ENCODE measurements around the gene TATDN3.
"Not testable (repeated sequence)": the region's sequence is repeated elsewhere in the genome, so short reads cannot be mapped to it uniquely, and the experiment has no call there.

Gene TATDN3

GRCh38 chr1:212791676-212792395, at the start of gene TATDN3, which contains the start of gene NSL1:
TATDN3 (plus strand) TSS chr1:212791894; CDS start chr1:212791922, 28 bp downstream.
NSL1 (minus strand) TSS chr1:212791777; CDS start chr1:212791763, 14 bp downstream.
- peak; percentile 64 for DNase-seq

- DNase-seq = no peak
Measured at GRCh38 chr1:212743901-212744475, 47.7 kb upstream of the TATDN3 start.

- DNase-seq = no peak
Measured at GRCh38 chr1:212745303-212745702, 46.4 kb upstream of the TATDN3 start.

- no peak for DNase-seq
Measured at GRCh38 chr1:212746546-212746945, 45.1 kb upstream of the TATDN3 start.

- no peak for DNase-seq
Measured at GRCh38 chr1:212749821-212750535, 41.7 kb upstream of the TATDN3 start.

- DNase-seq = no peak
Measured at GRCh38 chr1:212752252-212752933, 39.3 kb upstream of the TATDN3 start.

GRCh38 chr1:212752934-212753497, 38.7 kb upstream of the TATDN3 start:
- no peak for DNase-seq

- no peak for DNase-seq
Measured at GRCh38 chr1:212753749-212754148, 37.9 kb upstream of the TATDN3 start.

GRCh38 chr1:212754193-212754592, 37.5 kb upstream of the TATDN3 start:
- DNase-seq = no peak

- DNase-seq = no peak
Measured at GRCh38 chr1:212754680-212755079, 37.0 kb upstream of the TATDN3 start.

- no peak for DNase-seq
Measured at GRCh38 chr1:212759683-212760082, 32.0 kb upstream of the TATDN3 start.

- DNase-seq = no peak
Measured at GRCh38 chr1:212760126-212760823, 31.4 kb upstream of the TATDN3 start.

GRCh38 chr1:212762234-212762633, 29.5 kb upstream of the TATDN3 start:
- no peak for DNase-seq

- no peak for DNase-seq
Measured at GRCh38 chr1:212762839-212763238, 28.9 kb upstream of the TATDN3 start.

GRCh38 chr1:212764718-212765281, 26.9 kb upstream of the TATDN3 start:
- not testable (repeated sequence) for DNase-seq

- not testable (repeated sequence) for DNase-seq
Measured at GRCh38 chr1:212766825-212767224, 24.9 kb upstream of the TATDN3 start.

GRCh38 chr1:212769459-212770167, 22.1 kb upstream of the TATDN3 start:
- DNase-seq = no peak

GRCh38 chr1:212771341-212771740, 20.4 kb upstream of the TATDN3 start:
- no peak for DNase-seq

- DNase-seq = no peak
Measured at GRCh38 chr1:212773011-212773410, 18.7 kb upstream of the TATDN3 start.

- no peak for DNase-seq
Measured at GRCh38 chr1:212774584-212774983, 17.1 kb upstream of the TATDN3 start.

- no peak for DNase-seq
Measured at GRCh38 chr1:212775241-212775640, 16.5 kb upstream of the TATDN3 start.

Data from NCI-H1436 treated with DMSO at 0.1 percent for 48 hours (cell line).